Heart right ventricle (tissue), 16 donors: Measurements from ENCODE around the gene WDR59. TPM values are rescaled to one million over a fixed set of nuclear protein-coding genes. Genes with fewer than 3 reads are reported as not detected.
"Not testable (repeated sequence)": the region's sequence is repeated elsewhere in the genome, so short reads cannot be mapped to it uniquely, and the experiment has no call there.

Source experiments
- ATAC-seq, 8 donors: fragments of 200-7000 bp; cut with Tn5 transposase; one replicate each; pipeline ENCODE4 v1.9.1; 2020; ENCODE audit warnings: mild to moderate bottlenecking in 8 of 8, moderate library complexity in 8 of 8, moderate number of reproducible peaks in 1 of 8
- DNase-seq, 2 donors: peaks; one replicate each; pipeline ENCODE4 v3.0.0-alpha.2; 2020
- H3K27ac ChIP-seq, 10 donors: fragments of 200-600 bp; sonication (generic) in 2 of 10; one replicate each; pipeline versions ENCODE4 v1.5.0 to v1.8.0; 2020 to 2022; ENCODE audit warnings: mild to moderate bottlenecking in 3 of 10
- H3K27me3 ChIP-seq, 7 donors: fragments of 200-600 bp; one replicate each; pipeline ENCODE4 v1.8.0; 2021 to 2022; ENCODE audit warnings: mild to moderate bottlenecking in 2 of 7
- H3K36me3 ChIP-seq, 9 donors: fragments of 200-600 bp; sonication (generic) in 1 of 9; one replicate each; pipeline versions ENCODE4 v1.5.0 to v1.8.0; 2020 to 2022; ENCODE audit warnings: mild to moderate bottlenecking in 2 of 9
- H3K4me1 ChIP-seq, 9 donors: fragments of 200-600 bp; sonication (generic) in 1 of 9; one replicate each; pipeline versions ENCODE4 v1.5.0 to v1.8.0; 2020 to 2022; ENCODE audit warnings: mild to moderate bottlenecking in 4 of 9
- H3K4me3 ChIP-seq, 10 donors: fragments of 200-600 bp; sonication (generic) in 2 of 10; one replicate each; pipeline versions ENCODE4 v1.5.0 to v1.8.0; 2020 to 2022; ENCODE audit warnings: mild to moderate bottlenecking in 7 of 10, moderate library complexity in 2 of 10
- H3K9me3 ChIP-seq, 11 donors: fragments of 200-600 bp in 10 of 11; sonication (generic) in 2 of 11; one replicate each; pipeline versions ENCODE4 v1.5.0 to v1.8.0; 2013 to 2022; ENCODE audit warnings: mild to moderate bottlenecking in 2 of 11, control low read depth in 1 of 11, moderate library complexity in 1 of 11
- CTCF ChIP-seq, 9 donors: fragments of 200-600 bp; sonication (generic) in 2 of 9; IDR thresholded peaks; one replicate each; pipeline versions ENCODE4 v1.5.0 to v1.8.0; 2021 to 2022; ENCODE audit warnings: antibody characterized with exemption in 9 of 9, mild to moderate bottlenecking in 5 of 9, moderate library complexity in 1 of 9
- WGBS, 2 donors: extraction: QIAGEN DNeasy Blood & Tissue Kit; methylation state at CpG; one replicate each; pipeline ENCODE4 v1.1.7; 2013; ENCODE audit warnings: inconsistent platforms in 1 of 2; 5-methylcytosine and 5-hydroxymethylcytosine counted together
- intact Hi-C, 10 donors: fragments of 100-400 bp; cut with DNase I; formaldehyde crosslinking; loops; one replicate each; pipeline versions ENCODE4 v1.11.1 to v1.14.2; 2022
- polyA plus RNA-seq, 2 donors: library from polyadenylated mRNA; stranded (reverse); fragments of 200-250 nt; gene quantifications; one replicate each; pipeline ENCODE4 v1.2.3, GENCODE V29; 2013
- total RNA-seq, 10 donors: library from RNA; stranded (reverse); fragmentation: NEBNext Ultra II Directional in 3 of 10; extraction: Animal tissue kit (Norgen Biotek cat#: 25700) in 3 of 10; gene quantifications; one replicate each; pipeline versions ENCODE4 v1.2.1 to v1.2.4, GENCODE V29; 2021 to 2023
- donor health status: Arrhythmogenic right ventricular cardiomyopathy.
- donor health status: ischemic (EF 13 %, LVEDD 7.1; RV severe dilation, severe dysfunction).
- donor health status: healthy with polysubstance abuse.
- donor health status: DM: no; HTN: yes; CAD: no.
- donor health status: DM: no; HTN: no; CAD: no.
- donor health status: ischemic (EF 25% LVEDD 6.9; RV normal size, moderate dysfunction).
- donor health status: ischemic (EF 25% LVEDD 5.7; RV mildly dilated, moderate dysfunction).
- donor health status: healthy.
- donor health status: DM: yes; HTN: yes; CAD: no.
- donor health status: Ischemic cardiomyopathy.
- donor health status: ischemic (EF 35%, LVEDD 5.7; RV mildly dilated, moderate dysfunction).
- donor health status: nonischemic (EF 11% LVEDD 7.7; RV severe dilation, severe dysfunction).
- donor health status: DM: yes; HTN: yes; CAD: no.
- donor health status: PGD.
- donor health status: ischemic (EF 29% LVEDD 5.4; RV normal size, mild dysfunction).
- donor health status: nonischemic (EF 23%, LVEDD 6.1; RV moderate dilation, normal function).

The WDR59 gene
- total and polyA plus RNA-seq, 12 donors, result 15.6 to 63.5 (median 40.9) TPM

DNA sequence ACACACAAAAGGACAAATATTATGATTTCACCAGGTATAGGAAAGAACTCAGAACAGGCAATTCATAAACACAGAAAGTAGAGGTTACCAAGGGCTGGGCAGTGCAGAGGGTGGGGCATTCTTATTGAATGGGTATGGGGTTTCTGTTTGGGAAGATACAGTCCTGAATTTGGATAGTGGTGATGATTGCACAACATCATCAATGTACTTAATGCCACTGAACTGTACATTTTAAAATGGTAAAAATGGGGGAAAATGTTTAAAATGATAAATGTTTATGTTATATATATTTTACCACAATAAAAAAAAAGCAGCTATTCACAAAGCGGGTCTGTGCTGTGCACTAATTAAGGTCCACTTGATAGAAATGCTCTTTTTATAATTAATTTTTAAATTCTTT lies 137.7 kb downstream of the WDR59 start:
- DNase-seq (no peak), ATAC-seq (no peak)
- no peak for TF ChIP-seq CTCF (IDR thresholded peaks at IDR 0.05)
- 98 to 100% methylated on average over 1 of the region's 1 CpG for WGBS, 2 donors
- Histone ChIP-seq H3K9me3 (no peaks in the 10 kb centered on the region), H3K27me3 (no peaks in the 10 kb centered on the region), H3K4me3 (no peak overlapping the region), H3K27ac (no peak overlapping the region), H3K36me3 (no peaks in the 10 kb centered on the region), H3K4me1 (no peaks in the 10 kb centered on the region)
- intact Hi-C loops, result no loop called here

GRCh38 chr16:74846714-74847113 lies 138.2 kb downstream of the WDR59 start:
- H3K27ac ChIP-seq, result no peak overlapping the region
- H3K4me3 ChIP-seq, result no peak overlapping the region
- ATAC-seq (no peak), DNase-seq (no peak)
- 85 to 96% methylated on average over 4 of the region's 4 CpGs for WGBS, 2 donors
- no peaks in the 10 kb centered on the region for H3K27me3 ChIP-seq
- H3K4me1 ChIP-seq, result no peaks in the 10 kb centered on the region
- no peaks in the 10 kb centered on the region for H3K9me3 ChIP-seq
- intact Hi-C loops, result no loop called here
- TF ChIP-seq CTCF (IDR thresholded peaks at IDR 0.05), result no peak
- no peaks in the 10 kb centered on the region for H3K36me3 ChIP-seq

- intact Hi-C loops, result no loop called here
- H3K27ac ChIP-seq, result no peak overlapping the region
- DNase-seq, result no peak
- no peaks in the 10 kb centered on the region for H3K4me1 ChIP-seq
- peaks cover 0 to 1% (median 0%) of the 10 kb centered on the region in 7 donors for H3K27me3 ChIP-seq
- no peak for ATAC-seq
- no peak for TF ChIP-seq CTCF (IDR thresholded peaks at IDR 0.05)
- 80 to 81% methylated on average over 20 of the region's 20 CpGs for WGBS, 2 donors
- H3K4me3 ChIP-seq, result no peak overlapping the region
- H3K36me3 ChIP-seq, result no peaks in the 10 kb centered on the region
- H3K9me3 ChIP-seq, result no peaks in the 10 kb centered on the region
Observed at GRCh38 chr16:74844041-74844980, 140.6 kb downstream of the WDR59 start.

GRCh38 chr16:74843381-74844035 lies 141.4 kb downstream of the WDR59 start:
- DNase-seq, ATAC-seq, intact Hi-C loops, H3K27me3 ChIP-seq, H3K9me3 ChIP-seq, H3K36me3 ChIP-seq, H3K27ac ChIP-seq, H3K4me1 ChIP-seq, H3K4me3 ChIP-seq: not testable (repeated sequence)
- WGBS, 2 donors, result 88 to 90% methylated on average over 14 of the region's 14 CpGs
